HEK293 (cell line): Measurements from ENCODE around the gene KCNJ16.

Experiments used
- CTCF ChIA-PET: fragments of 350-600 bp; formaldehyde crosslinking; extraction: SDS; loops from one replicate; lab custom pipeline; 2021; ENCODE audit warnings: antibody characterized with exemption; lab: Yijun Ruan, JAX
- POLR2A ChIA-PET: fragments of 300-600 bp; formaldehyde crosslinking; extraction: SDS; loops from one replicate; lab custom pipeline; 2020; ENCODE audit warnings: antibody characterized with exemption, inconsistent platforms; lab: Yijun Ruan, JAX
- H3K27ac ChIP-seq: fragments of 200-500 bp; sonication (Bioruptor generic); 2 replicates; pipeline ENCODE4 v1.5.1; 2014; ENCODE audit warnings: low read depth, low read length, control low read depth, inconsistent platforms; ENCODE audit errors: extremely low read depth
- H3K36me3 ChIP-seq, 2 experiments: fragments of 200-500 bp in 1 of 2; sonication (Bioruptor generic) in 1 of 2; 1 replicate in 1 of 2; 2 replicates in 1 of 2; pipeline ENCODE4 v1.5.1; 2014 to 2017; ENCODE audit warnings: inconsistent platforms in 2 of 2, low read length in 2 of 2; ENCODE audit not compliant: control insufficient read depth in 2 of 2, insufficient read depth in 1 of 2
- H3K4me1 ChIP-seq: fragments of 200-500 bp; sonication (Bioruptor generic); 2 replicates; pipeline ENCODE4 v1.5.1; 2014; ENCODE audit warnings: mild to moderate bottlenecking, low read length, inconsistent platforms; ENCODE audit not compliant: control insufficient read depth, insufficient read depth
- H3K4me3 ChIP-seq: 2 replicates; pipeline ENCODE4 v1.5.1; 2011; ENCODE audit warnings: low read depth, mild to moderate bottlenecking, control low read depth, low read length, moderate library complexity
- H3K9me3 ChIP-seq: fragments of 200-500 bp; sonication (Bioruptor generic); 2 replicates; pipeline ENCODE4 v1.5.1; 2014; ENCODE audit warnings: low read depth, low read length, inconsistent platforms; ENCODE audit not compliant: control insufficient read depth, insufficient read depth
- BCL6B ChIP-seq: fragments of 450-650 bp; formaldehyde crosslinking; IDR thresholded peaks from 2 replicates; pipeline ENCODE4 v1.5.1; 2017; ENCODE audit warnings: missing biosample characterization, missing genetic modification characterization
- HOXA7 ChIP-seq: sonication (generic); formaldehyde crosslinking; IDR thresholded peaks from 2 replicates; pipeline ENCODE4 v1.8.1; 2022; ENCODE audit warnings: missing genetic modification reagents, borderline replicate concordance
- HOXD13 ChIP-seq: sonication (generic); formaldehyde crosslinking; IDR thresholded peaks from 2 replicates; pipeline ENCODE4 v1.8.0; 2022; ENCODE audit warnings: missing genetic modification reagents, borderline replicate concordance
- KLF9 ChIP-seq: fragments of 450-650 bp; formaldehyde crosslinking; IDR thresholded peaks from 2 replicates; pipeline ENCODE4 v1.5.1; 2016; ENCODE audit warnings: missing biosample characterization, missing genetic modification characterization, low read depth
- PRDM1 ChIP-seq: fragments of 450-650 bp; formaldehyde crosslinking; IDR thresholded peaks from 2 replicates; pipeline ENCODE4; 2016; ENCODE audit warnings: missing biosample characterization, missing genetic modification characterization
- YY1 ChIP-seq: fragments of 450-650 bp; formaldehyde crosslinking; IDR thresholded peaks from 2 replicates; pipeline ENCODE4 v1.5.1; 2018; ENCODE audit warnings: missing biosample characterization, missing genetic modification characterization
- ZBTB20 ChIP-seq: fragments of 450-650 bp; formaldehyde crosslinking; IDR thresholded peaks from 2 replicates; pipeline ENCODE4 v1.5.1; 2016; ENCODE audit warnings: missing biosample characterization, missing genetic modification characterization
- ZBTB7A ChIP-seq: fragments of 450-650 bp; formaldehyde crosslinking; IDR thresholded peaks from 2 replicates; pipeline ENCODE4 v1.5.1; 2016; ENCODE audit warnings: low read depth, missing biosample characterization, missing genetic modification characterization
- ZEB2 ChIP-seq: fragments of 450-650 bp; formaldehyde crosslinking; IDR thresholded peaks from 2 replicates; pipeline ENCODE4 v1.5.1; 2016; ENCODE audit warnings: missing biosample characterization, missing genetic modification characterization
- ZNF133 ChIP-seq: fragments of 450-650 bp; formaldehyde crosslinking; IDR thresholded peaks from 2 replicates; pipeline ENCODE4 v1.5.1; 2016; ENCODE audit warnings: missing biosample characterization, missing genetic modification characterization
- ZNF184 ChIP-seq: fragments of 450-650 bp; IDR thresholded peaks from 2 replicates; pipeline ENCODE4 v1.5.1; 2018; ENCODE audit warnings: missing biosample characterization, mild to moderate bottlenecking, missing genetic modification characterization
- ZNF2 ChIP-seq: fragments of 450-650 bp; formaldehyde crosslinking; IDR thresholded peaks from 2 replicates; pipeline ENCODE4 v1.5.1; 2016; ENCODE audit warnings: missing biosample characterization, missing genetic modification characterization
- ZNF239 ChIP-seq: fragments of 450-650 bp; formaldehyde crosslinking; IDR thresholded peaks from 2 replicates; pipeline ENCODE4 v1.5.1; 2016; ENCODE audit warnings: missing biosample characterization, missing genetic modification characterization
- ZNF311 ChIP-seq: fragments of 450-650 bp; formaldehyde crosslinking; IDR thresholded peaks from 2 replicates; pipeline ENCODE4 v1.5.1; 2017; ENCODE audit warnings: missing biosample characterization, missing genetic modification characterization, borderline replicate concordance
- ZNF335 ChIP-seq: fragments of 450-650 bp; formaldehyde crosslinking; conservative IDR thresholded peaks from 2 replicates; pipeline ENCODE4 v1.5.1; 2016; ENCODE audit warnings: missing biosample characterization, missing genetic modification characterization
- ZNF341 ChIP-seq: fragments of 450-650 bp; formaldehyde crosslinking; IDR thresholded peaks from 2 replicates; pipeline ENCODE4; 2016; ENCODE audit warnings: low read depth, missing biosample characterization, missing genetic modification characterization
- ZNF37A ChIP-seq: fragments of 450-650 bp; IDR thresholded peaks from 2 replicates; pipeline ENCODE4 v1.5.1; 2018; ENCODE audit warnings: missing biosample characterization, missing genetic modification characterization
- ZNF394 ChIP-seq: fragments of 450-650 bp; formaldehyde crosslinking; IDR thresholded peaks from 2 replicates; pipeline ENCODE4 v1.5.1; 2016; ENCODE audit warnings: missing biosample characterization, missing genetic modification characterization, mild to moderate bottlenecking, moderate library complexity, borderline replicate concordance
- ZNF510 ChIP-seq: fragments of 450-650 bp; formaldehyde crosslinking; IDR thresholded peaks from 2 replicates; pipeline ENCODE4 v1.5.1; 2018; ENCODE audit warnings: mild to moderate bottlenecking, missing genetic modification characterization, missing biosample characterization; ENCODE audit not compliant: insufficient replicate concordance
- ZNF561 ChIP-seq: fragments of 450-650 bp; IDR thresholded peaks from 2 replicates; pipeline ENCODE4 v1.5.1; 2018; ENCODE audit warnings: missing biosample characterization, missing genetic modification characterization, borderline replicate concordance
- ZNF571 ChIP-seq: fragments of 450-650 bp; formaldehyde crosslinking; IDR thresholded peaks from 2 replicates; pipeline ENCODE4 v1.5.0; 2017; ENCODE audit warnings: missing biosample characterization, missing genetic modification characterization
- ZNF600 ChIP-seq: fragments of 450-650 bp; formaldehyde crosslinking; IDR thresholded peaks from 2 replicates; pipeline ENCODE4 v1.5.1; 2016; ENCODE audit warnings: missing biosample characterization, missing genetic modification characterization
- ZNF660 ChIP-seq: fragments of 450-650 bp; IDR thresholded peaks from 2 replicates; pipeline ENCODE4 v1.5.1; 2018; ENCODE audit warnings: missing biosample characterization, mild to moderate bottlenecking, missing genetic modification characterization
- ZNF768 ChIP-seq: fragments of 450-650 bp; formaldehyde crosslinking; IDR thresholded peaks from 2 replicates; pipeline ENCODE4 v1.5.1; 2018; ENCODE audit warnings: missing biosample characterization, mild to moderate bottlenecking, missing genetic modification characterization
- ZNF837 ChIP-seq: fragments of 450-650 bp; formaldehyde crosslinking; IDR thresholded peaks from 2 replicates; pipeline ENCODE4 v1.5.1; 2016; ENCODE audit warnings: missing biosample characterization, missing genetic modification characterization
- ZSCAN4 ChIP-seq: fragments of 450-650 bp; formaldehyde crosslinking; IDR thresholded peaks from 2 replicates; pipeline ENCODE4 v1.5.1; 2017; ENCODE audit warnings: missing biosample characterization, missing genetic modification characterization
- TF ChIP-seq, protein P1 (sequence below): fragments of 450-650 bp; IDR thresholded peaks from 2 replicates; pipeline ENCODE4 v1.5.1; 2018; ENCODE audit warnings: missing biosample characterization, missing genetic modification characterization
- TF ChIP-seq, protein P2 (sequence below): fragments of 450-650 bp; formaldehyde crosslinking; IDR thresholded peaks from 2 replicates; pipeline ENCODE4 v1.5.1; 2016; ENCODE audit warnings: missing biosample characterization, missing genetic modification characterization

The KCNJ16 gene

GRCh38 chr17:70168977-70169708 lies 94.1 kb downstream of the KCNJ16 start, which contains the start of gene KCNJ2 (continued):
- TF ChIP-seq, protein P1, sequence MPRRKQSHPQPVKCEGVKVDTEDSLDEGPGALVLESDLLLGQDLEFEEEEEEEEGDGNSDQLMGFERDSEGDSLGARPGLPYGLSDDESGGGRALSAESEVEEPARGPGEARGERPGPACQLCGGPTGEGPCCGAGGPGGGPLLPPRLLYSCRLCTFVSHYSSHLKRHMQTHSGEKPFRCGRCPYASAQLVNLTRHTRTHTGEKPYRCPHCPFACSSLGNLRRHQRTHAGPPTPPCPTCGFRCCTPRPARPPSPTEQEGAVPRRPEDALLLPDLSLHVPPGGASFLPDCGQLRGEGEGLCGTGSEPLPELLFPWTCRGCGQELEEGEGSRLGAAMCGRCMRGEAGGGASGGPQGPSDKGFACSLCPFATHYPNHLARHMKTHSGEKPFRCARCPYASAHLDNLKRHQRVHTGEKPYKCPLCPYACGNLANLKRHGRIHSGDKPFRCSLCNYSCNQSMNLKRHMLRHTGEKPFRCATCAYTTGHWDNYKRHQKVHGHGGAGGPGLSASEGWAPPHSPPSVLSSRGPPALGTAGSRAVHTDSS: no peak
- no peak; the same call in 1 of the 2 replicates for TF ChIP-seq ZSCAN4
- 0 out of 2 replicates have a peak, but pooled peaks have one; percentile 64 for TF ChIP-seq ZNF561 (tag by site-specific recombination)
- TF ChIP-seq KLF9 (tag by site-specific recombination): 0 out of 2 replicates have a peak, but pooled peaks have one; percentile 35
- peak; percentile 7; the same call in 1 of the 2 replicates for TF ChIP-seq ZNF133 (tag by site-specific recombination)
- TF ChIP-seq ZNF311 (tag by site-specific recombination): no peak
- TF ChIP-seq ZNF600 (tag by site-specific recombination): 0 out of 2 replicates have a peak, but pooled peaks have one; percentile 86
- TF ChIP-seq ZNF341: peak; percentile 96
- no peak for TF ChIP-seq BCL6B
- TF ChIP-seq, protein P2, sequence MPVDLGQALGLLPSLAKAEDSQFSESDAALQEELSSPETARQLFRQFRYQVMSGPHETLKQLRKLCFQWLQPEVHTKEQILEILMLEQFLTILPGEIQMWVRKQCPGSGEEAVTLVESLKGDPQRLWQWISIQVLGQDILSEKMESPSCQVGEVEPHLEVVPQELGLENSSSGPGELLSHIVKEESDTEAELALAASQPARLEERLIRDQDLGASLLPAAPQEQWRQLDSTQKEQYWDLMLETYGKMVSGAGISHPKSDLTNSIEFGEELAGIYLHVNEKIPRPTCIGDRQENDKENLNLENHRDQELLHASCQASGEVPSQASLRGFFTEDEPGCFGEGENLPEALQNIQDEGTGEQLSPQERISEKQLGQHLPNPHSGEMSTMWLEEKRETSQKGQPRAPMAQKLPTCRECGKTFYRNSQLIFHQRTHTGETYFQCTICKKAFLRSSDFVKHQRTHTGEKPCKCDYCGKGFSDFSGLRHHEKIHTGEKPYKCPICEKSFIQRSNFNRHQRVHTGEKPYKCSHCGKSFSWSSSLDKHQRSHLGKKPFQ (tag by site-specific recombination): no peak
- TF ChIP-seq ZNF768: no peak
- no peak for TF ChIP-seq ZNF837
- TF ChIP-seq YY1: no peak
- peak; percentile 65 for TF ChIP-seq ZEB2 (tag by site-specific recombination)
- TF ChIP-seq ZNF37A (tag by site-specific recombination): no peak

GRCh38 chr17:70169709-70170597 lies 94.9 kb downstream of the KCNJ16 start:
- POLR2A ChIA-PET: interaction anchor here (0.6 kb wide), 1 partner anchor 129 kb away, joined by 3 read pairs; no protein-coding TSS in a partner anchor
- TF ChIP-seq ZBTB7A (tag by site-specific recombination) (0 out of 2 replicates have a peak, but pooled peaks have one; percentile 13), ZNF239 (tag by site-specific recombination) (0 out of 2 replicates have a peak, but pooled peaks have one; percentile 47), HOXD13 (no peak), ZNF660 (0 out of 2 replicates have a peak, but pooled peaks have one; percentile 15), ZNF394 (tag by site-specific recombination) (peak; percentile 6; the same call in 1 of the 2 replicates), PRDM1 (tag by site-specific recombination) (peak; percentile 42; the same call in 1 of the 2 replicates), ZBTB20 (tag by site-specific recombination) (0 out of 2 replicates have a peak, but pooled peaks have one; percentile 17), ZNF184 (tag by site-specific recombination) (no peak), ZNF2 (tag by site-specific recombination) (peak; percentile 42; the same call in 1 of the 2 replicates), ZNF335 (tag by site-specific recombination) (peak; percentile 53), ZNF571 (tag by site-specific recombination) (no peak), HOXA7 (CRISPR knock-in tag) (no peak), ZNF600 (tag by site-specific recombination) (peak; percentile 40), ZNF510 (tag by site-specific recombination) (no peak)

More at GRCh38 chr17:70169709-70170597, 94.9 kb downstream of the KCNJ16 start:
- Histone ChIP-seq H3K4me3 (peak overlapping the region; percentile 82), H3K36me3 (peaks cover 0 to 2% of the 10 kb centered on the region in 2 experiments; a peak in 1 of 3 replicates), H3K4me1 (peaks cover 12% of the 10 kb centered on the region), H3K27ac (peak overlapping the region; percentile 59; the same call in 1 of the 2 replicates), H3K9me3 (no peaks in the 10 kb centered on the region)
- CTCF ChIA-PET: interaction anchor here (0.6 to 3.0 kb wide), 5 partner anchors 11 to 601 kb away, joined by 3 to 16 read pairs (median 4); no protein-coding TSS in a partner anchor
